HG03457 (cell line): Measurements from ENCODE around the gene NUDT9.
"Not testable (repeated sequence)": the region's sequence is repeated elsewhere in the genome, so short reads cannot be mapped to it uniquely, and the experiment has no call there.

Source experiments
- ATAC-seq: cut with Tn5 transposase; IDR thresholded peaks from one replicate; pipeline ENCODE4 v1.9.1; 2021; ENCODE audit warnings: moderate number of reproducible peaks; ENCODE audit not compliant: unreplicated experiment

NUDT9 gene

DNA sequence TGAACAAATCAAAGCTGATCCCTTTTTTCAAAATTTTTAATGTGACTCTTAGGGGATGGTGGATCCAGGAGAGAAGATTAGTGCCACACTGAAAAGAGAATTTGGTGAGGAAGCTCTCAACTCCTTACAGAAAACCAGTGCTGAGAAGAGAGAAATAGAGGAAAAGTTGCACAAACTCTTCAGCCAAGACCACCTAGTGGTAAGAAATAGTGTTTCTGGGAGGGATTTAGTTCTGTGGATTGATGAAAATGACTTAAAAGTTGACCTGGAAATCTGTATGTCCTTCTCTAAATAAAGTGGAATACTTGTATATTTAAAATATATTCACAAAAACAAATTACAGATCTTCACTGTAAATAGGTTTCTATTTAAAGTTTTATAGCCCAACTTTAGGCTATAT, 29.2 kb downstream of the NUDT9 start:
- ATAC-seq = no peak

DNA sequence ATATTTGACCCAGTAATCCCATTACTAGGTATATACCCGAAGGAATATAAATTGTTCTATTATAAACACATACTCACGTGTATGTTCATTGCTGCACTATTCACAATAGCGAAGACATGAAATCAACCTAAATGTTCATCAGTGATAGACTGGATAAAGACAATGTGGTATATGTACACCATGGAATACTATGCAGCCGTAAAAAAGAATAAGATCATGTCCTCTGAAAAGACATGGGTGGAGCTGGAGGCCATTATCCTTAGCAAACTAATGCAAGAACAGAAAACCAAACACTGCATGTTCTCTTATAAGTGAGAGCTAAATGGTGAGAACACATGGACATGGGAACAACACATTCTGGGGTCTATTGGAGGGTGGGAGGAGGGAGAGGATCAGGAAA, 36.5 kb downstream of the NUDT9 start:
- no peak for ATAC-seq

DNA sequence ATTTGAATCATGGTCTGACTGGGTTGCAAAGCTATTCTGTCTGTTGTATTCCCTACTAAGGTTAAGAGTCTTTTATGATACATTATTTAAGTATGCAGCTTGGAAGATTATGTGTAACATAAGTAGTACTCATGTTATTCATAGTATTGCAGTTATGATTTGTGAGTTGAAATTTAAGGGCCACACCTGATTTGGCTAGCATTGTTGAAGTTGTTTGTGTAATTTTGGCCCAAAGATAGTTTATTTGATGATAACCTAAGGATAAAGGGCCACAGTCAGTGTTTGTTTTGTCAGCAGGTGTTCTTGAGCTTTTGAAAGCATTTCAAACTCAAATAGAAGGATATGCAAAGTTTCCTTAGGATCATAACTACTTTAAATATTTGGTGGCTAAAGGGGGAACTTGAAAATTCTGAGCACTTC, 38.9 kb downstream of the NUDT9 start:
- no peak for ATAC-seq

DNA sequence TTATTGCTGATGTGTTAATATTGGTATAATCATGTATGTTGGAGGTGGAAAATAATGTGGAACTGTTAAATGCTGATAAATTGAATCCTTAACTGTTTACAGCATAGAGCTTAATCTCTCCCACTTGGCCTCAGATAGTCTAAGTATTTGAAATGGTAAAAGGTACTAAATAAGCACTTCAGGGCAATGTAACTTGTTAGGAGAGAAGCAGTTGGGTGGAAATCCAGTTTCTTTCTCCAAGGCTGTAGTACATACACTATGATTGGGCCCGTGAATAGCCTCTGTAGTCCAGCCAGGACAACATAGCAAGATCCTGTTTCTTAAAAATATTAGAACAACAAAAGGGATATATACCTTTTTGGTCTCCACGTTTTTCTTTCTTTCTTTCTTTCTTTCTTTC, 39.7 kb downstream of the NUDT9 start:
- ATAC-seq = no peak

DNA sequence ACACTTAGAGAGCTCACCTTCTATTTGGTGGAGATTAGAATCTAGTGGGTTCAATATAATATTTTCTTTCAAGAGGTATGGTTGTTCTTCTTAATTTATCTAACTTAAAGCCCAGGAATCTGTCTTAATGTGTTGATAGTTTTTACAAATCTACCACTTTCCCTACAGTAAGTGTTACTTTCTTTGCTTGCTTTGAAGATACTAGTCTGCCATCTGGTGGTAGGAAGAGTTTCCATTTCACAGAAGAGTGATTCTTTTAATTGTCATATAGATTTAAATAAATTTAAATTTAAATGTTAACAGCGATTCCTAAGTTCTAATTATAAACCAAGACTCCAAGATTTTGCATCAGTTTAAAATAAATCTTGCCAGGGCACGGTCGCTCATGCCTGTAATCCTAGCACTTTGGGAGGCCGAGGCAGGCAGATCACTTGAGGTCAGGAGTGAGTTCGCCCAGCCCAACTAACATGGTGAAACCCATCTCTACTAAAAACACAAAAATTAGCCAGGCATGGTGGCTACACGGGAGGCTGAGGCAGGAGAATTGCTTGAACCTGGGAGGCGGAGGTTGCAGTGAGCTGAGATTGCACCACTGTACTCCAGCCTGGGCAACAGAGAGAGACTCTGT, 43.5 kb downstream of the NUDT9 start:
- ATAC-seq = no peak

DNA sequence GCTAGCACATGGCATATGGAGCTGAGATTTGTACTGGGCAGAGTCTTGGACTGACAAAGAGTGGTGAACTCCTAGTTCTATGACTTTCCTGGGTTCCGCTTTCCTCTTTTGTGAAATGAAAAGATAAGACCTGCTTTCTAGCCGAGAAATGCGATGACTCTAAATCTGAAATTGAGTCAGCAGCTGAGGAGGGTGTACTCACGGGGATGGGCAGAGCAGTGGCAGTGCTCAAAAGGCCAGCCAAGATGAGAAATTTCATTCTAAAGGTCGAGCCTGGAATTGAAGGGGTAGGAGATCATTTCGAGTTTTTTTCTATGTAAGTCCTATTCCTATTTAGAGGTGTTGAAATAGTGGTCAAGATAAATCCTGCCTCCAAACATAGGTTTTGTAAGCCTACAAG, 47.0 kb downstream of the NUDT9 start:
- ATAC-seq = no peak

DNA sequence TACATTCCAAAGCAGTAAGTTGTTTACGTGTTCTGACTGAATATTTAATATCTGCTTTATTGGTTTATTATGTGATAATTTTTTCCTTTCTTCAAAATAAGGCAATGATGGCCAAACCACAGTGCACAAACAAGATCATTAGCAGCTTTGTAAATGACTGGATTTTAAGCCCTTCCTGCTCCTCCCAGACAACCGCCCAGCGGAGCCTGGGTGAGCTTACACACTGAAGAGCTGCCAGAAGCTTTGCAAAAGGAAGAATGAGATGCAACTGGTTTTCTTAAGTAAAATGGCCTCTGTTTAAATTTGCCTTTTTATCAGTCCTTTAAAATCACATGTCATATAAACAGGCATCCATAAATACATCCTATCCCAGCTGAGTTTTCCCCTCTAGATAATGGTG, 54.6 kb downstream of the NUDT9 start:
- no peak for ATAC-seq

DNA sequence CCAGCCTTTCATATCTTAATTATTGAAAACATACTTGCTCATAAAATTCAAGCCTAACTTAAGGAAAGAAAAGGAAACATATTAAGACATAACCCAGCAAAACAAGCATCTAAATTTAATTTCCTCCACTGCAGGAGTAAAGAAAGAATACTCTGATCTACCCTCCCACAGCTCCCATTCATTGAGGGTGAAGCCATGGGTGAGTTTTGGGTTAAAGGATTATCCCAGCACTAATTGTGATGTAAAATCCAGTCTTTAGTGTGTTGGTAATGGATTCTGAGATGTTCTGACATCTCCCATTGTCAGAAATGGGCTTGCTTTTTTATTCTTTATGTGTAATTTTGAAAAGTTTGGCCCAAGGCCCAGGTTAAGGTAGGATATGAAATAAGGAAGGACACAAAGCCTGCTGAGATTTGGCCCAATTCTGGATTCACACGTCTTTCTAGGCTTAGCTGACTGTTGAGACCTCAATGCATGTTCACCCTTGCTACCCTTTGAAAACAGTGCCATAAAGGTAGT, 56.4 kb downstream of the NUDT9 start:
- no peak for ATAC-seq

DNA sequence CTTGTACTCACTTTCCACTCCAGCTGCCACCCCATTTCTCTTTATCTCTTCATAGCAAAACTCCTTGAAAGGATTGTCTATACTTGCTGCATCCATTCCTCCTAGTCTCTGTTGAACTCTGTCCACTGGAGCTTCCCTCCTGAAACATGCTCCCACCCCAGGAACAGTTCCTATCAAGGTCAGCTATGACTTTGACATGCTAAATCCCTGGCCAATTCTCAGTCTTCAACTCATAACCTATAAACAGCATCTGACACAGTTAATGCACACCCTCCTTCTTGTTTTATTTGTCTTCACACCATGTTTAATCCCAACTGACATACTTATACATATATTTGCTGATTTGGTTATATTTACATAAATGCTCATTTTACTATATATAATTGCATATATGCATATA, 59.0 kb downstream of the NUDT9 start:
- ATAC-seq = no peak

DNA sequence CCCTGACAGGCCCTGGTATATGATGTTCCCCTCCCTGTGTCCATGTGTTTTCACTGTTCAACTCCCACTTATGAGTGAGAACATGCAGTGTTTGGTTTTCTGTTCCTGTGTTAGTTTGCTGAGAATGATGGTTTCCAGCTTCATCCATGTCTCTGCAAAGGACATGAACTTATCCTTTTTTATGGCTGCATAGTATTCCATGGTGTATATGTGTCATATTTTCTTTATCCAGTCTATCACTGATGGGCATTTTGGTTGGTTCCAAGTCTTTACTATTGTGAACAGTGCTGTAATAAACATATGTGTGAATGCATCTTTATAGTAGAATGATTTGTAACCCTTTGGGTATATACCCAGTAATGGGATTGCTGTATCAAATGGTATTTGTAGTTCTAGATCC, 60.9 kb downstream of the NUDT9 start:
- not testable (repeated sequence) for ATAC-seq

DNA sequence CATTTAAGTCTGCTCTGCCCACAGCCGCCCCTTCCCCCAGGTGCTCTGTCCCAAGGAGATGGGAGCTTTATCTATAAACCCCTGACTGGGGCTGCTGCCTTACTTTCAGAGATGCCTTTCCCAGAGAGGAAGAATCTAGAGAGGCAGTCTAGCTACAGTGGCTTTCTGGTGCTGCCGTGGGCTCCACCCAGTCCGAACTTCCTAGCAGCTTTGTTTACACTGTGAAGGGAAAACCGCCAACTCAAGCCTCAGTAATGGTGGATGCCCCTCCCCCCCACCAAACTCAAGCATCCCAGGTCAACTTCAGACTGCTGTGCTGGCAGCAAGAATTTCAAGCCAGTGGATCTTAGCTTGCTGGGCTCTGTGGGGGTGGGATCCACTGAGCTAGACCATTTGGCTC, 66.3 kb downstream of the NUDT9 start:
- ATAC-seq = not testable (repeated sequence)

DNA sequence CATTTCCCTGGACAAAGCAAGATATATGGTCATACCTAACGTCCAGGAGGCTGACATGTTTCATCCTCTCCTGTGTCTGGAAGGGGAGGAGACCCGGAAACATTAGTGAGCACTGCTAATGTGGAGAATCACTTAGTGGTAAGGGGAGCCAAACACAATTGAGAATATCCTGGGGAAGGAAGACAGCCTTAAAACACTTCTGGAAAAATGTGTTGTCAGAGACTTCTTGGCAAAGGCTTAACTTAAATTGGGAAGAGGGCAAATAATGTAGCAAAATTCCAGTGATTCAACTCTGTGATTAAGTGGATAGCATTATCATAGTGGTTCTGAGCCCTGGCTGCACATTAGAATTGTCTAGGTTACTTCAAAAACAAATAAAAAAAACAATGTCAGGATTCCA, 67.3 kb downstream of the NUDT9 start:
- no peak for ATAC-seq

DNA sequence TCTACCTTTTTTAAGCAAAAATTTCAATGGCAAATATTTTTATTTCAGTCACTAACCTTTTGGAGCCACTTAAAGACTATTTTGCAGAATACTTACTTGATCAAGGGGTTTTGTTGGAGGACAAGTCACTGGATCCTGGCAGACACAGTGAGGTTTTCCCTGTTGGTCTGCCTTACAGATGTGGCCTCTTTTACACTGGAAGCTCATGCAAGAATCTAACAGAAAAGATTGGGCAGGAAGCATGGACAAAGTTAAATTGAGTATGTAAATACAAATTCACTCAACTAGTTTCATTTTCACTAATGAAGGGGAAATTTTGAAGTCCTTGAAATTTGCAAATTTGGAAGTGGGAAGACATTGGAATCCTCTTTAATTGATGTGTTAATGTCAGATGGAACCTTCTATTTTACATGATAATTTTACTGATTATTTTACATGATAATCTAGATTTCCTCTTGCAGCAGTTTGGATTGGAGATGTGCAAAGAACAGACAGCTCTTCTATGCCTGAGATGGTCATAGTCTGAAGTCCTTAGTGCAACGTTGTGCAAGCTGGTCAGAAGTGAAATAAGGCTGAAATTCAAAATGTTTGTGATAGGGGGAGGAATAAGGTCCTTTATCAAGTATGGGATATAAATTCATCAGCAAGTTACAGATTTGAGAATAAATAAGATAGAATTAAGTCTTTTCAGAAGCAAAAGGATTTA, 68.4 kb downstream of the NUDT9 start:
- ATAC-seq = no peak

DNA sequence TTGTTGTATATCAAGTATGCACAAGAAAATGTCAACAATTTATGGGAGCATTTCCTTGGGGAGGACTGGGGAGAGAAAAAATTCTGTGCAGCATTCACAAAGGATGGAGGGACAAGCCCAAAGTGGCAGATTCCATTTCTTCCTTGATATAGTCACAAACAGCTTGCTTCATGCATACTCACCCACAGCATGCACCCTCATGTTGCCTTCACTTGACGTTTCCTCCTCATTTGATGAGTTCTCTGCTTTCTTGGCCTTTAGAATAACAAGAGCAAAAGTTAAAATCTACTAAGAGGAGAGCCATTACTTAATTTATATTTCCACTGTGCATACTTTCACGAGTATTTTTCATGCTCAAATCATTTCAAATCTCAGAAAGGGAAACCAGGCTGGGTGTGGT, 69.1 kb downstream of the NUDT9 start:
- no peak for ATAC-seq

DNA sequence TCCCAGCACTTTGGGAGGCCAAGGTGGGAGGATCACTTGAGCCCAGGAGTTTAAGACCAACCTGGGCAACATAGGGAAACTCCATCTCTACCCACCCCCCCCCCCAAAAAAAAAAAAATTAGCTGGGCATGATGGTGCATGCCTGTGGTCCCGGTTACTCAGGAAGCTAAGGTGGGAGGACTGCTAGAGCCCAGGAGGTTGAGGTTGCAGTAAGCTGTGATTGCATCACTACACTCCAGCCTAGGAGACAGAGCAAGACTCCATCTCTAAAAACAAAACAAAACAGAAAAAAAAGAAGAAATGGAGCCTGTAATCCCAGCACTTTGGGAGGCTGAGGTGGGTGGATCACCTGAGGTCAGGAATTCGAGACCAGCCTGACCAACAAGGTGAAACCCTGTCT, 69.5 kb downstream of the NUDT9 start:
- not testable (repeated sequence) for ATAC-seq

DNA sequence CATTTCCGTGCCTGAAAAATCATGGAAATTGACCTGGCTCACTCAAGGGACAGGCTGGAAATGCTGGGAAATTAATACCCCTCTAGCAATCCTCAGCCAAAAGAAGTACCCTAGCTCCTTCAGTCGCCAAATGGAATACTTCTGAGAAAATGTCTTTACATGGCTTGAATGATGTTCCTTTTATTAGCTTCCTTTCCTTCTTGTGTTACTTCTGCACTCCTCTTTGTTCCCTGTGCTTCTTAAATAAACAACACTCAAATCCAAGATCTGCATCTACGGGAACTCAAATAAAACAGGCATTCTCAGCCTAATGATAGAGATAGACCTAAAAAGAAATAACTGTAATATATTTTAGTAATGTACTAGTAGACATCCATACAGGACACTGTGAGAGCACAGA, 70.7 kb downstream of the NUDT9 start:
- no peak for ATAC-seq

DNA sequence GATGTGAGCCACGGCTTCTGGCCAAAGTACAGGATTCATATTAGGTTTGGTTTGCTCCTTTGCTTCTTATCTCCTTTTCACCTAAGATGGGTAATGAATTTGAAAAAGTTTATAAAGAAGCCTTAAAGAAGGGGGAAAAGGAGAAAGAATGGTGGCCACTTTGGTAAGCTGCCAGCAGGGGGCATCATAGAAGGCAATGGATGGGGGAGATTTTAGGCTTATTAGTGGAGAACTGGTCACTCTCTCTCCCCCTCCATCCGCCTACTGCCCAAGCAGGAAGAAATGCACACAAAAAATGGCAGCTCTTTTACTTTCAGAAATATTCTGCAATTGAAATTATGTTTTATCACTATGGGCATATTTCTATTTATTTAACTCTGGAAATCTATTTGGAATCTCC, 74.8 kb downstream of the NUDT9 start:
- ATAC-seq = no peak

DNA sequence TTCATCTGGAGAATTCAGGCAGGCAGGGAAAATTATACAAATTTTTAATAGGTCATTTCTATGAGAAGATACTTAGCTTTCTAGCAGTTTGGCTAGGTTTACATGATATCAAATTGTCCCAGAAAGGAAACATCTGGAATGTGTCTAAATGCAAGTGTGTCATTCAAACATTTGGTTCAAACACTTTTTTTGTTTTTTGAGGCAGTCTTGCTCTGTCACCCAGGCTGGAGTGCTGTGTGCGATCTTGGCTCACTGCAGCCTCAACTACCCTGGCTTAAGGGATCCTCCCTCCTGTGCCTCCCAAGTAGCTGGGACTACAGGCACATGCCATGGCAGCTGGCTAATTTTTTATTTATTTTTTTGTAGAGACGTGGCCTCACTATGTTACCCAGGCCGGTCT, 75.2 kb downstream of the NUDT9 start:
- no peak for ATAC-seq

DNA sequence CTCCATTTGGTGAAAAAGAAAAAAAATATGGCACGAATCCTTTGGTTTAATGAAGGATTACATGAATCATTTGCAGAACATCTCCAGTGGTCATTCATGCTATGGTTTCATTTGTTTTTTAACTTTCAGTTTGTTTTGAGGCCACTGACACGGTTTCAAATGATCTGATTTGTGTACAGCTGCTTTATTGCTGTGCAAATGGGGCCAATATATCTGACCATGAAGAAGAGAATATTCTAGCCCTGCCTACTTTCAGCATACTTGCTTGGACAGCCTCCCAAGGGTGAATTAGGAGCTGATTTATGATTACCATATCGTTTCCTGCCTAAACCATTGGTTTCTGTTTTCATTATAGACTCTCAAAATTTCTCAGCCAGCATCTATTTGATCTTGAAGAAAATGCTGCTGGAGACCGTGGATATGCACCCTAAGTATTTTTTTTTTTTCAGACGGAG, 76.1 kb downstream of the NUDT9 start:
- ATAC-seq = peak; percentile 80

DNA sequence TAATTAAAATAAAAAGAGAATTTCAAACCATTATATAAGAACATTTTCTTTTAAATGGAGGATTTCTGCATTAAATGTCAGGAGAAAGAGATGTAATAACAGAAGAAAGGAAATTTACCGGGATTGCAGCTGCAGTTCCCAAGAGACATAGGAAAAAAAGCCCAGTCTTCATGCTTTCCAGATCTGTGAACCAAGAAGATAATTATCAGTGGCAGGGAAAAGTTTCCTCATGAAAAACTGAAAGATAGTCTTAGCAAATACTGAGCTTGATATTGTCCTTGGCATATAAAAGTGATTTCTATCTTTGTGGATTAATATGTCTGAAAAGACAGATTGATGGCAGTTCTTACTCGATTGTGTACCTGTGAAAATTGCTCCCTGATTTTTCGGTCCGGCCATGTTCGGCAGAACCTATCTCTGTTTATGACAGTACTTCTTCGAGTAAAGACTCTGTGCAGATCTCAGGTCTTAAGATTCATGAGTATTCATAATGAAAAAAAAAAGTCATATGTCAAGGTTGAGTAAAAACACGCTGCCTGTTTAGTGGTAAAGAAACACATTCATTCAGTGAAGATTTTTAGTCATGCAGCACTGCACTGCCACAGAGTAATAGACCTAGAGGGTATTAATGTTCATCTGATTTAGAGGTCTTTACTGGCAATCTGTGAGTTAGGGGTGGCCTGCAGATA, 77.2 kb downstream of the NUDT9 start:
- peak; percentile 55 for ATAC-seq

DNA sequence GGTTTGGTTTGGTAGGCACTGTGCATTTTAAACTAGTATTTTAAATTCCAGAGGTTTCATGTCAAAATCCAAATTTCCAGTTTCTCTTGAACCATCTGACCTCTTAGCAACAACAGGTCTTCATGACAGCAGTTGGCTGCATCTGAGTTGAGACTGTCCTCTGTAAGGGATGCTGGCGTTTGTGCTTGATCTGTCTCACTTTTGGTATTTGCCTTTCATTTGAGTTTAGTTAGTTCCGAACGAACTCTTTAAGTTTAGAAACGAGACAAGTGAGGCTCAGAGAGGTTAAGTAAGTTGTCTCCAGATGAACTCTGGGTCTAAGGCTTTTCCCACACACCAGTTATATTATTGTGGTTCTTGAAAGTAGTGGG, 77.7 kb downstream of the NUDT9 start:
- ATAC-seq = peak; percentile 26
